ENCODE data around the gene FGD6. TPM values are rescaled to one million over a fixed set of nuclear protein-coding genes. Genes with fewer than 3 reads are reported as not detected.
A peak's percentile ranks its signal among the peaks of the same experiment; 100 is the strongest.

FGD6 gene
- polyA plus RNA-seq, 1 donor (not counting 4 experiments of a cell fraction or from before 2014, with no cell fraction given): 54.2 TPM

GRCh38 chr12:95177201-95177768 is 40.0 kb downstream of the FGD6 start:
- TF ChIP-seq CTCF (optimal IDR thresholded peaks at IDR 0.05 in 1 of 3, IDR thresholded peaks at IDR 0.05 in 1 of 3, conservative IDR thresholded peaks at IDR 0.05 in 1 of 3; ENCODE audit: extremely low read depth in 1 of 3, insufficient read depth in 2 of 3, low read length in 3 of 3) (no peak), EZH2 (IDR thresholded peaks at IDR 0.05; ENCODE audit: low read length) (no peak)
- FAIRE-seq (no peak), DNase-seq (ENCODE audit: low read depth, low spot score) (no peak)
- no peaks in the 10 kb centered on the region for H3K9me3 ChIP-seq (ENCODE audit: control insufficient read depth, low read depth, low read length)
- dilution Hi-C loops (cut with MboI; ENCODE audit: extremely low pct_ligation_motif_present, low sequenced_read_pairs): no loop called here
- peaks cover 59% of the 10 kb centered on the region for H3K79me2 ChIP-seq (ENCODE audit: control insufficient read depth, insufficient read depth, low read length)
- no peak overlapping the region for H2AFZ ChIP-seq (ENCODE audit: control insufficient read depth, low read length)
- no peak overlapping the region for H3K4me3 ChIP-seq (ENCODE audit: control insufficient read depth in 2 of 3, extremely low read depth in 1 of 3, insufficient read depth in 2 of 3, low read depth in 1 of 3, low read length in 3 of 3)
- no peak overlapping the region for H3K9ac ChIP-seq (ENCODE audit: control insufficient read depth, extremely low read depth, insufficient read depth, low read length)
- H4K20me1 ChIP-seq (ENCODE audit: control insufficient read depth, extremely low read depth, insufficient read depth, low read length): no peaks in the 10 kb centered on the region
- no peak overlapping the region for H3K4me2 ChIP-seq (ENCODE audit: control insufficient read depth, extremely low read depth, insufficient read depth, low read depth, low read length)
- peaks cover 25% of the 10 kb centered on the region for H3K4me1 ChIP-seq (ENCODE audit: control insufficient read depth, extremely low read depth, insufficient read depth, low read length)
- H3K27ac ChIP-seq (ENCODE audit: control insufficient read depth, insufficient read depth, low read length): no peak overlapping the region
- H3K27me3 ChIP-seq (ENCODE audit: control insufficient read depth, extremely low read depth, insufficient read depth, low read length): no peaks in the 10 kb centered on the region
- H3K36me3 ChIP-seq (ENCODE audit: control insufficient read depth in 2 of 2, extremely low read depth in 1 of 2, insufficient read depth in 2 of 2, low read length in 2 of 2): peaks cover 5 to 11% of the 10 kb centered on the region in 2 experiments
- no peaks in the 10 kb centered on the region for H3K9me1 ChIP-seq (ENCODE audit: control insufficient read depth, extremely low read depth, insufficient read depth, low read length)

GRCh38 chr12:95173392-95174251 is 43.6 kb downstream of the FGD6 start:
- TF ChIP-seq CTCF (optimal IDR thresholded peaks at IDR 0.05 in 1 of 3, IDR thresholded peaks at IDR 0.05 in 1 of 3, conservative IDR thresholded peaks at IDR 0.05 in 1 of 3; ENCODE audit: extremely low read depth in 1 of 3, insufficient read depth in 2 of 3, low read length in 3 of 3): no peak
- TF ChIP-seq EZH2 (IDR thresholded peaks at IDR 0.05; ENCODE audit: low read length): no peak
- Histone ChIP-seq H3K9me1 (ENCODE audit: control insufficient read depth, extremely low read depth, insufficient read depth, low read length) (no peaks in the 10 kb centered on the region), H3K27ac (ENCODE audit: control insufficient read depth, insufficient read depth, low read length) (peak overlapping the region; percentile 75), H3K4me3 (ENCODE audit: control insufficient read depth in 2 of 3, extremely low read depth in 1 of 3, insufficient read depth in 2 of 3, low read depth in 1 of 3, low read length in 3 of 3) (no peak overlapping the region), H3K9ac (ENCODE audit: control insufficient read depth, extremely low read depth, insufficient read depth, low read length) (peak overlapping the region; percentile 49), H3K4me2 (ENCODE audit: control insufficient read depth, extremely low read depth, insufficient read depth, low read depth, low read length) (peak overlapping the region; percentile 61), H4K20me1 (ENCODE audit: control insufficient read depth, extremely low read depth, insufficient read depth, low read length) (no peaks in the 10 kb centered on the region), H3K9me3 (ENCODE audit: control insufficient read depth, low read depth, low read length) (no peaks in the 10 kb centered on the region), H3K36me3 (ENCODE audit: control insufficient read depth in 2 of 2, extremely low read depth in 1 of 2, insufficient read depth in 2 of 2, low read length in 2 of 2) (peaks cover 3 to 15% of the 10 kb centered on the region in 2 experiments), H3K79me2 (ENCODE audit: control insufficient read depth, insufficient read depth, low read length) (peaks cover 43% of the 10 kb centered on the region), H3K4me1 (ENCODE audit: control insufficient read depth, extremely low read depth, insufficient read depth, low read length) (peaks cover 32% of the 10 kb centered on the region), H3K27me3 (ENCODE audit: control insufficient read depth, extremely low read depth, insufficient read depth, low read length) (no peaks in the 10 kb centered on the region), H2AFZ (ENCODE audit: control insufficient read depth, low read length) (no peak overlapping the region)
- DNase-seq (ENCODE audit: low read depth, low spot score) (peak; percentile 33), FAIRE-seq (peak; percentile 86)
- dilution Hi-C loops (cut with MboI; ENCODE audit: extremely low pct_ligation_motif_present, low sequenced_read_pairs): no loop called here

Data from keratinocyte (primary cell).